HepG2 (cell line): ENCODE data around the gene RNF149. TPM values are rescaled to one million over a fixed set of nuclear protein-coding genes. Genes with fewer than 3 reads are reported as not detected.

Experiments
- ATM ChIP-seq: fragments of 450-650 bp; IDR thresholded peaks from 2 replicates; pipeline ENCODE4 v1.7.1; 2017; ENCODE audit warnings: mild to moderate bottlenecking, borderline replicate concordance
- BCL6 ChIP-seq: IDR thresholded peaks from 2 replicates; pipeline ENCODE4 v1.6.1; 2016; ENCODE audit warnings: missing genetic modification reagents, missing compliant biosample characterization
- CERS6 ChIP-seq: sonication (generic); formaldehyde crosslinking; IDR thresholded peaks from 2 replicates; pipeline ENCODE4 v1.5.0; 2020; ENCODE audit warnings: missing genetic modification reagents
- GLI4 ChIP-seq: sonication (generic); formaldehyde crosslinking; IDR thresholded peaks from 2 replicates; pipeline ENCODE4 v1.5.1; 2020; ENCODE audit warnings: missing genetic modification reagents, mild to moderate bottlenecking, moderate library complexity, borderline replicate concordance
- SPEN ChIP-seq: sonication (generic); formaldehyde crosslinking; IDR thresholded peaks from 2 replicates; pipeline ENCODE4 v1.5.1; 2020; ENCODE audit warnings: low read depth, mild to moderate bottlenecking, missing genetic modification reagents
- ZBTB49 ChIP-seq: sonication (generic); formaldehyde crosslinking; IDR thresholded peaks from 2 replicates; pipeline ENCODE4 v1.4.0; 2020; ENCODE audit warnings: missing genetic modification reagents, borderline replicate concordance
- ZKSCAN5 ChIP-seq: sonication (generic); formaldehyde crosslinking; IDR thresholded peaks from 2 replicates; pipeline ENCODE4 v1.5.1; 2020; ENCODE audit warnings: mild to moderate bottlenecking, missing genetic modification reagents
- ZNF232 ChIP-seq: sonication (generic); formaldehyde crosslinking; IDR thresholded peaks from 2 replicates; pipeline ENCODE4 v1.4.0; 2020; ENCODE audit warnings: missing genetic modification reagents, borderline replicate concordance
- ZNF513 ChIP-seq: sonication (generic); formaldehyde crosslinking; conservative IDR thresholded peaks from 2 replicates; pipeline ENCODE4 v1.5.0; 2020; ENCODE audit warnings: missing genetic modification reagents
- ZNF549 ChIP-seq: sonication (generic); formaldehyde crosslinking; IDR thresholded peaks from 2 replicates; pipeline ENCODE4 v1.5.0; 2020; ENCODE audit warnings: missing genetic modification reagents
- ZSCAN20 ChIP-seq: sonication (generic); formaldehyde crosslinking; IDR thresholded peaks from 2 replicates; pipeline ENCODE4 v1.4.0; 2020; ENCODE audit warnings: missing genetic modification reagents, mild to moderate bottlenecking, borderline replicate concordance
- polyA plus RNA-seq, 8 experiments: library from polyadenylated mRNA; depleted of rRNA in 3 of 8; stranded (reverse) in 7 of 8; unstranded in 1 of 8; fragments of >200 nt; fragmentation: Illumina TruSeq in 4 of 8; extraction: Trizol in 4 of 8; gene quantifications; 2 replicates each; pipeline versions ENCODE4 v1.2.1 to v1.2.3, GENCODE V29; 2011 to 2016; ENCODE audit warnings: low read depth in 4 of 8, missing spikeins in 1 of 8, mixed read lengths in 1 of 8; ENCODE audit not compliant: insufficient read depth in 1 of 8
- total RNA-seq, 5 experiments: library from RNA; depleted of rRNA; stranded (reverse); fragments of >200 nt; fragmentation: Illumina TruSeq; extraction: Trizol; gene quantifications; 2 replicates each; pipeline ENCODE4 v1.2.3, GENCODE V29; 2016; ENCODE audit warnings: low read depth in 1 of 5
- TF ChIP-seq, protein P1 (sequence below): sonication (generic); formaldehyde crosslinking; IDR thresholded peaks from 2 replicates; pipeline ENCODE4 v1.4.0; 2020; ENCODE audit warnings: missing genetic modification reagents
- TF ChIP-seq, protein P2 (sequence below): sonication (generic); formaldehyde crosslinking; IDR thresholded peaks from 2 replicates; pipeline ENCODE4 v1.4.0; 2020; ENCODE audit warnings: mild to moderate bottlenecking, missing genetic modification reagents

The RNF149 gene
- total and polyA plus RNA-seq, 2 of the 13 experiments (the other 11 are each of a cell fraction or from before 2014, with no cell fraction given) = 87.6 to 109 TPM

DNA sequence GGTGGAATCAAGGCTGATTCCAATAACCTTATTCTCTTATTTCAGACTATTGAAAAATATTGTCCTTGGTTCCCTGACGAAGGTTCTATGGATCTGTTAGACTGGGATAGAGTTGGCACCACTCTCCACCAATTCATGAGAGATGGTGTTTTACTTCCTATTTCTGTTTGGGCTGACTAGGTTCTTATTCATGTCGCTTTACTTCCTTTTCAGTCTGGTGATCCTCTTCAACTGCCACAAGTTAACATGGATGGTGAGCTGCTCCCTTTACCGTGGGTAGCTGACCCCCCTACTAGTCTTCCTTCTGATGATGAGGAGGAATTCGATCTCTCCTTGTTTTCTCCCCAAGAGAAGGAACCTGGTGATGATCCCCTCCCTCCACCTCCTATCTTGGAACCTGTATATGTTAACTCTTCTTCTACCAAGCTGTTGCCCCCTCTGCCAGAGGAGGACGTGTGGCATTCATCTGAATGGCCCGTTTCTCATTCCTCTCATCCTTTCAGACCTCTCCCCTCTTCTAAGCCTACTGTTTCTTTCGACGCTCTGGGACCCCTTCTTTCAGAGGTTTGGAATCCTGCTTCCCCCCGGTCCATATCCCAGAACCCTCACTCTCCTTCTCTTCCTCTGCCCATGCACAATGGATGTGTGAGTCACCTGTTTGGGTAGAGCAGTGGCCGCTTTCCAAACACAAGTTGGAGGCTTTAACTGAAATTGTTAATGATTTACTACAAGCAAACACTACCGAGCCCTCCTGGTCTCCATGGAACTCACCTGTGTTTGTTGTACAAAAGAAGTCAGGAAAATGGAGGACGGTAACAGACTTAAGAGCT, 69.4 kb downstream of the RNF149 start (continued):
- TF ChIP-seq ZNF549 (CRISPR knock-in tag) (no peak), CERS6 (no peak), ZBTB49 (no peak), GLI4 (no peak), SPEN (CRISPR knock-in tag) (peak; percentile 57; the same call in 1 of the 2 replicates), ATM (no peak), ZNF232 (CRISPR knock-in tag) (0 out of 2 replicates have a peak, but pooled peaks have one; percentile 40), ZKSCAN5 (CRISPR knock-in tag) (no peak), BCL6 (CRISPR knock-in tag) (peak; percentile 29; the same call in 1 of the 2 replicates), ZSCAN20 (CRISPR knock-in tag) (no peak), ZNF513 (CRISPR knock-in tag) (no peak)
- TF ChIP-seq, protein P1, sequence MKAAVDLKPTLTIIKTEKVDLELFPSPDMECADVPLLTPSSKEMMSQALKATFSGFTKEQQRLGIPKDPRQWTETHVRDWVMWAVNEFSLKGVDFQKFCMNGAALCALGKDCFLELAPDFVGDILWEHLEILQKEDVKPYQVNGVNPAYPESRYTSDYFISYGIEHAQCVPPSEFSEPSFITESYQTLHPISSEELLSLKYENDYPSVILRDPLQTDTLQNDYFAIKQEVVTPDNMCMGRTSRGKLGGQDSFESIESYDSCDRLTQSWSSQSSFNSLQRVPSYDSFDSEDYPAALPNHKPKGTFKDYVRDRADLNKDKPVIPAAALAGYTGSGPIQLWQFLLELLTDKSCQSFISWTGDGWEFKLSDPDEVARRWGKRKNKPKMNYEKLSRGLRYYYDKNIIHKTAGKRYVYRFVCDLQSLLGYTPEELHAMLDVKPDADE (CRISPR knock-in tag) = no peak
- TF ChIP-seq, protein P2, sequence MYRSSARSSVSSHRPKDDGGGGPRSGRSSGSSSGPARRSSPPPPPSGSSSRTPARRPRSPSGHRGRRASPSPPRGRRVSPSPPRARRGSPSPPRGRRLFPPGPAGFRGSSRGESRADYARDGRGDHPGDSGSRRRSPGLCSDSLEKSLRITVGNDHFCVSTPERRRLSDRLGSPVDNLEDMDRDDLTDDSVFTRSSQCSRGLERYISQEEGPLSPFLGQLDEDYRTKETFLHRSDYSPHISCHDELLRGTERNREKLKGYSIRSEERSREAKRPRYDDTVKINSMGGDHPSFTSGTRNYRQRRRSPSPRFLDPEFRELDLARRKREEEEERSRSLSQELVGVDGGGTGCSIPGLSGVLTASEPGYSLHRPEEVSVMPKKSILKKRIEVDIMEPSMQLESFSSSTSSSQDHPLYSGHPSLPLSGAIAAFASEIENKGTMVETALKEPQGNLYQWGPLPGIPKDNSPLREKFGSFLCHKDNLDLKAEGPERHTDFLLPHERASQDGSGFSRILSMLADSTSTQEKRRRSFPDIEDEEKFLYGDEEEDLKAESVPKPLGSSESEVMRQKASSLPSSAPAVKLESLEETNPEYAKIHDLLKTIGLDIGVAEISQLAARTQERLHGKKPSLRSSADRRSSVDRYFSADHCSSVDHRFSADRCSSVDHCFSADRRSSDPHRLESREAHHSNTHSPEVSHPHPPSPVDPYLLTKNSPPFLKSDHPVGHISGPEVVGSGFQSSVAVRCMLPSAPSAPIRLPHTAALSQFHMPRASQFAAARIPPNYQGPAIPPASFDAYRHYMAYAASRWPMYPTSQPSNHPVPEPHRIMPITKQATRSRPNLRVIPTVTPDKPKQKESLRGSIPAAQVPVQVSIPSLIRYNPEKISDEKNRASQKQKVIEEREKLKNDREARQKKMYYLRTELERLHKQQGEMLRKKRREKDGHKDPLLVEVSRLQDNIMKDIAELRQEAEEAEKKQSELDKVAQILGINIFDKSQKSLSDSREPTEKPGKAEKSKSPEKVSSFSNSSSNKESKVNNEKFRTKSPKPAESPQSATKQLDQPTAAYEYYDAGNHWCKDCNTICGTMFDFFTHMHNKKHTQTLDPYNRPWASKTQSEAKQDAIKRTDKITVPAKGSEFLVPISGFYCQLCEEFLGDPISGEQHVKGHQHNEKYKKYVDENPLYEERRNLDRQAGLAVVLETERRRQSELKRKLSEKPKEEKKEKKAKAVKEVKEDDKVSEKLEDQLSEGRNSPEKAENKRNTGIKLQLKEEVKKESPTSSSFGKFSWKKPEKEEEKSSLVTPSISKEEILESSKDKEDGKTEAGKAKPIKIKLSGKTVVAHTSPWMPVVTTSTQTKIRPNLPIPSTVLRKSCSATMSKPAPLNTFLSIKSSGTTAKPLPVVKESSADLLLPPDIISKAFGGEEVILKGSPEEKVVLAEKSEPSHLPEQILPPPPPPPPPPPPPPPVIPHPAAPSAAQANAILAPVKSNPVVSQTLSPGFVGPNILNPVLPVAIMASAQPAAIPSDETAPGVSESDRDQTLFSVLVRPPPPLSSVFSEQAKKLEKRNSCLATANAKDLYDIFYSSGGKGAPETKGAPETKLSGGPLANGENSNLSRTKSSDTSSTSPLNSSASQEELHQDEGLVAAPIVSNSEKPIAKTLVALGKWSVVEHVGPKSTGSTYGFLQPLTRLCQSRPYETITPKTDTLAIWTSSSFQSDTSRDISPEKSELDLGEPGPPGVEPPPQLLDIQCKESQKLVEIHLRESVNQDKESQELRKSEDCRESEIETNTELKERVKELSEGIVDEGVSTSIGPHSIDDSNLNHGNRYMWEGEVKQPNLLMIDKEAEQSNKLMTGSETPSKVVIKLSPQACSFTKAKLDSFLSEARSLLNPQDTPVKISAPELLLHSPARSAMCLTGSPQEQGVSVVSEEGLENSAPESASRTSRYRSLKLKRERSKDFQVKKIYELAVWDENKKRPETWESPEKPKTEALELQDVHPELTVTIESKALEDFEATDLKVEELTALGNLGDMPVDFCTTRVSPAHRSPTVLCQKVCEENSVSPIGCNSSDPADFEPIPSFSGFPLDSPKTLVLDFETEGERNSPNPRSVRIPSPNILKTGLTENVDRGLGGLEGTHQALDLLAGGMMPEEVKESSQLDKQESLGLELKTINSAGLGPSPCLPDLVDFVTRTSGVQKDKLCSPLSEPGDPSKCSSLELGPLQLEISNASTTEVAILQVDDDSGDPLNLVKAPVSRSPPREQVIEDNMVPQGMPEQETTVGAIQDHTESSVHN (CRISPR knock-in tag) = no peak
